ENCODE data around the gene CLEC9A.

CLEC9A gene

DNA sequence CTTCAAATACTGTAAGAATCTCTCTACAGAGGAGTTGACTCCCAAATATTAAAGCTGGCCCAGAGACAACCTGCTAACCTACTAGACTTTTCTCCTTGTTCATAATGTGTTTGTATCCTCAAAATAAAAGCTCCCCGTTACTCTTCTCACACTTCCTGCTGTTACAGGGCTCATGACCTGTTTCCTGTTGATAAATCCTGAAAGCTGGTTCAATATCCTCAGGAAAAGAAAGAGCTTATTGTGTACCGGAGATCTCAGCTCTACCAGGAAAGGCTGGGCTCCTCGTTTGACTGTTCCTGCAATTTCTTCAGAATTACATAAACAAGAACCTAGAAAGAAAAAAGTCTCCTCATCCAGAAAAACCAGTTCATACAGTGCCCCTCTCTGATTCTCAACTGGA, 37.5 kb downstream of the CLEC9A start:
- DNase-seq, result no peak

- no peak for DNase-seq
Measured at GRCh38 chr12:10068644-10069043, 38.2 kb downstream of the CLEC9A start.

DNA sequence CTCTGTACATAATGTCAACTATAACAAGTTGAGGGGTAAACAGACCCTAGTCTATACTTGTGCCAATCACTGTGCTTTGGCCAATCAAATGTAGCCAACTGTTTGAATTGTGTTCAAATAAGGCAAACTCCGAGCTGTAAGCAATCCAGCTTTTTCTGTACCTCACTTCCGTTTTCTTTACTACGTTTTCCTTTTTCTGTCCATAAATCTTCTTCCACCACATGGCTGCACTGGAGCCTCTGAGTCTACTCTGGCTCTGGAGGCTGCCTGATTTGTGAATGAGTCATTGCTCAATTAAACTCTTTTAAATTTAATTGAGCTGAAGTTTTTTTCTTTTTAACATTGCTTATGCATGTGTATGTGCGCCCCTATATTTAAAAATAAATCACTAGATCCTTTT, 38.6 kb downstream of the CLEC9A start:
- no peak for DNase-seq

DNA sequence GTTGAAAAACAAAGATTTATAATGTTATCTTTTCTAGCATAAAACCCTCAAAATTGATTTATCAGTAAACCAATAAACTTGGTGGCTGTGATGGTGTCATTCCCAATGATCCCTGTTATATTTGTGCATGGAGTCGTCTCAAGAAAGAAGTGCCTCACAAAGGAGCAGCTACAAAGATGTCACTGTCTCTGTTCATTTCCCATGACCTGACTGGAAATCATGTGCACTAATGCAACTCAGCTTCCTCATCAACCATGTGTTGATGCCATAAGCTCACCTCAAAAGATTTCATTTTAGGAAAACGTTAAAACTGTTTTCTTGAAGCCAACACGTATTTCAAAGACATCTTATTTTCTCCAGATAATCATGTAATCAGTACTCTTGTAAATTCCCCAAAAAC, 39.5 kb downstream of the CLEC9A start:
- no peak for DNase-seq

GRCh38 chr12:10070380-10070779, 39.9 kb downstream of the CLEC9A start:
- DNase-seq, result no peak

- DNase-seq, result no peak
Measured at GRCh38 chr12:10072131-10072530, 41.6 kb downstream of the CLEC9A start.

- DNase-seq, result no peak
Measured at GRCh38 chr12:10073261-10073660, 42.8 kb downstream of the CLEC9A start.

DNA sequence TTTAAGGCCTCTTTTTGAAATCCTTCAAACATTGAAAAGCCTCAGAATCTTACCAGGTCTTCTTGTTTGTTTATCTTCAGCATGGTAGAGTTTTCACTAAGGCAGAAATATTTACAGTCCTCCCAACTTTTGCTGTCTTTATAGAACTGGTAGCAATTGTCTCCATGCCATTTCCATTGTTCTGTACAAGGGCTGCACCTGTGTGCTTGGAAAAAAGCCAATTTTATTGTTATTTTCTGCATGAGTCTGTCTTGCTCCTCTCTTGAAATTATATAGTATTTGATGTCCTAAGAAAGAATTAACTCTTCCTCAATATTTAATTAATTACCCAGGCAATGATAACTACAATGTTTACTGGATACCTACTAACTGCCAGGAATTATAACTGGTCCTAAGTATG, 45.0 kb downstream of the CLEC9A start:
- DNase-seq, result no peak

- DNase-seq, result no peak
Measured at GRCh38 chr12:10082117-10082874, 51.8 kb downstream of the CLEC9A start.

GRCh38 chr12:10084733-10085132, 54.3 kb downstream of the CLEC9A start:
- no peak for DNase-seq

GRCh38 chr12:10086387-10086786, 55.9 kb downstream of the CLEC9A start:
- no peak for DNase-seq

DNA sequence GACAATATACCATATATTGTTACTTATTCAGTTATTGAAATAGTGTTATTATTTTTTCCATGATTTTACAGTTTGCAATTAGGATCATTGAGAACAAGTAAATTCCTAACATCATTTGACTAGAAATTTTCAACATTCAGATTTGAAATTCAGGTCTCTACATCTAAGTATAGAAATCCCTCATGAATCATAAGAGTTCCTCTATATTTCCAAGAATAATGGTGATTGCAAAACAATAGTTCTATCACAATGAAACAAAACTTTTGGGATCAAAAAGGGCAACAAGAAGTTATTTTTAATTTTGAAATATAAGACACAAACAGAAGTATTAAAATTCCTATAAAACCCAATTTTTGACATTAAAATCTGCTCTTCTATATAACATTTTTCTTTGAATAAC, 57.5 kb downstream of the CLEC9A start:
- DNase-seq, result no peak

DNA sequence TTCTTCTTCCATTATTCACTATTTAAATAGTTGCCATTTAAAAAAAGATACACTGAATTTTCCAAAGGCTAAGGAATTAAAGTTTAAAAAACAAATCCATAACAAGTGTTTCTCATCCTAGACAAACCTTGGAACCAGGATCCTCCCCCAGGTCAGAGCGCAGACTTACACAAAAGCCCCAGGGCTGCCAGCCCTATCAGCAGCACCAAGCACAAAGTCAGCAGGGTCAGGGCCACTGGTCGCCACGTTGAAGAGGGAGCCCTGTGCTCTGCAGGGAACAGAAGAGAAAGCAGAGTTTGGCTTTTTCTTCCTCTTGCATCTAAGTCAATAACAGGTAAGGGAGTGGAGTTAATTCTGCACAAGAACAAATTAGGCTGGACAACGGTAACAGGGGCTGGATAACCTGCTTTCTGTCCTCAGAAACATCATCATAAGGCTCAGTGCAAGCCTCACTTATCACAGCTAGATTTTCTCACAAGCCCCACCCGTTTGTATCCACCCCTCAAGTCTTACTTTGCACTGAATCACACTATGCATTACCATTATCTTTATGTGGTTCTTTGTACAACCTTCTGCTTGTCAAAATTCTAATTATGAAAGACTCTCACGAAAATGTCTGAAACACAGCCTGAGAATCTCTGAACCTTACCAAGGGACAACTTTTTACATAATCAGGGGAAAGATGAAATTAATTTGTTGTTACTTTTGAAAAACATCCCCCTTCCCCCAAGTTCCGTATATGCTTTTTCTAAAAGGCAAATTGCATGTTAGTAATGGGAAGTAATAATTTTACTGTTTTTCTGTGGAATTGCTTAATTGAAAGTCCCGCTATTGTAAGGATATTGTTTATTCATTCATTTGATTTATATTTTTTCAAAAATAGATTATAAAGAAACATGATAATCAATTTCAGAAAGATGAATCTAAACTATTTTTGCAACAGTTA, 58.7 kb downstream of the CLEC9A start:
- no peak for DNase-seq

DNA sequence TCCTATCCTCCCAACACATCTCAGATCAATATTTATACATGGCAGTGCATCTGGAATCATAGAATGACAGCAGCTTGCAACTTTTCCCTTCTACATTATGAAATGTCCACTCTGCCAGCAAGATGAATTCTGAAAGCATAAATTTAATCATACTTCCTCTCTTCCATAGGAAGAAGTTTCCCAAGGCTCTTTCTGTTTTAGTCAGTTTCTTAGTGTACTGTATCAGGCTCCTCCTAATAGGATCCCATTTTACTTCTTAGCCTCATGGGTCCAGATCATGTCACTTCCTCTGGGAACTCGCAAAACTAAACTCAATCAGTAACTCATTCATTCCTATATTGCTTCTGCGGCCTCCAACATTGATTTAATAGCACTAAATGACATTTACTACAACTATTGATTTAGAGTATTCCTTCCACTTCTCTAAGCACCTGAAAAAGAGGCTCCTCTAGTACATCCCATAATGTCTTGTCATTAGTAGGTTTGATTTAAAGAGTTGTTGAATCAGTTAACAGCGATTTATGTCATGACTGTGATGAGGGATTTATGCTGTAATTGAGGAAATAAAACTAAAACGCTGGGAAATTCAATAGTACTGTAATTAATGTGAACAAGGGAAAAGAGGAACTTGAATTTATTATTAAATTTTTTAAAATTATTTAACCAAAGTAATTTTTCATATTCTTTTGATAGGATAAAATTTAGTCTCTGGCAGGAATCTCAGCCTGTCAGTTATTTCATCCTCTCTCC, 64.3 kb downstream of the CLEC9A start:
- DNase-seq, result no peak

DNA sequence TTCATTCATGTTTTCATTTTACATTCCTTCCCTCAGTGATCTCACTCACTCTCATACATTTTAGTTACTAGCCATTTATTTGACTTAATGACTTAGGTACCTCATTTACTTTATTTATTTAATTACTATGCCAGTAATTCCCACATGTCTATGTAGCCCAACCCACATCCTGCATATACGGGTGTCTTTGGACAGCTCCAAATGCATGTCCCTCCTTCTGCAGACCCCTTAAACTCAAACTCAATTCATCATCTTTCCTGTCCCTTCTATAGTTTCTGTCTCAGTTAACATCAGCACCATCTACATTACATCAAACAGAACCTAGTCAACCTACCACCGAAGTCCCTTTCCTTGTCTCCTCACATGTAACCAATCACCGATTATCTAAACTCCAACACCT, 65.5 kb downstream of the CLEC9A start:
- no peak for DNase-seq

- DNase-seq, result no peak
Measured at GRCh38 chr12:10097521-10097920, 67.0 kb downstream of the CLEC9A start.

GRCh38 chr12:10098791-10099190, 68.3 kb downstream of the CLEC9A start, which contains the start of gene CLEC1A:
CLEC1A (minus strand) TSS chr12:10098985; CDS start chr12:10098922, 63 bp downstream.
- no peak for DNase-seq

GRCh38 chr12:10101042-10101579, 70.6 kb downstream of the CLEC9A start:
- DNase-seq, result no peak

- DNase-seq, result no peak
Measured at GRCh38 chr12:10101648-10102220, 71.3 kb downstream of the CLEC9A start.

GRCh38 chr12:10102322-10102721, 71.8 kb downstream of the CLEC9A start:
- DNase-seq, result no peak

DNA sequence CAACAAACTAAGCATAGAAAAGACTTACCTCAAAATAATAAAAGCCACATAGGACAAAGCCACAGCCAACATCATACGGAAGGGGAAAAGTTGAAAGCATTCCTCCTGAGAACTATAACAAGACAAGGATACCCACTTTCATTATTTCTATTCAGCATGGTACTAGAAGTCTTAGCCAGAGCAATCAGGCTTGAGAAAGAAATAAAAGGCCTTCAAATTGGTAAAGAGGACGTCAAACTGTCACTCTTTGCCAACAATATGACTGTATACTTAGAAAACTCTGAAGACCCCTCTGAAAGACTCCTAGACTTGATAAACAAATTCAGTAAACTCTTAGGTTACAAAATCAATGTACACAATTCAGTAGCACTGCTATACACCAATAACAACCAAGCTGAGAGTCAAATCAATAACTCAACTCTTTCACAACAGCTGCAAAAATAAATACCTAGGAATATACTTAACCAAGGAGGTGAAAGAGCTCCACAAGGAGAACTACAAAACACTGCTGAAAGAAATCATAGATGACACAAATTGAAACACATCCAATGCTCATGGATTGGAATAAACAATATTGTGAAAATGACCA, 79.9 kb downstream of the CLEC9A start:
- no peak for DNase-seq

DNA sequence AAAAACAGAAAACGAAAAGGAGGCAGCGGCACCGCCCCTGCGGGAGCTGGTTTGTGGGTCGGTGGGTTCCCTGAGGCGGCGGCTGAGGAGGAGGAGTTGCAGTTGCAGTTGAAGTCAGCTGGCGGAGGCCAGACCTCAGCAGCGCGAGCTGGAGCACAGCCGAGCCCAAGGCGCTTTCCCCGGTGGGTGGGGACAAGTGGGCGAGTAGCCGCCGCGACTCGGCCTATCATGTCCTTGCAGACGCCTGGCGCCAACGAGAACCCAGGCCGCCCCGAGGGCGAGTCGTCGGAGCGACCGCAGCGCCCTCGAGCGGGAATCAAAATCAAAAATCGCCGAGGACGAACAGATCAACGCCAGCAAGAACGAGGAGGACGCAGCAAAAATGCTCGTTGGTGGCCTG, 81.0 kb downstream of the CLEC9A start:
- no peak for DNase-seq
